Adrenal gland (tissue), 12 donors: ENCODE results near the gene CARD8. TPM values are rescaled to one million over a fixed set of nuclear protein-coding genes. Genes with fewer than 3 reads are reported as not detected.
"Not testable (repeated sequence)": the region's sequence is repeated elsewhere in the genome, so short reads cannot be mapped to it uniquely, and the experiment has no call there.

ENCODE experiments used
- DNase-seq, 7 donors: peaks; one replicate each; pipeline ENCODE4 v3.0.0-alpha.2; 2019 to 2020
- H3K27ac ChIP-seq, 5 donors: fragments of 200-600 bp; sonication (generic) in 4 of 5; 1 replicate in 3 of 5; 2 replicates in 2 of 5; pipeline versions ENCODE4 v1.5.1 to v1.8.0; 2016 to 2020; ENCODE audit warnings: mild to moderate bottlenecking in 1 of 5
- H3K27me3 ChIP-seq: fragments of 200-600 bp; 2 replicates; pipeline ENCODE4 v1.8.0; 2021
- H3K36me3 ChIP-seq, 2 donors: fragments of 200-600 bp; replicated peaks in 1 of 2; 1 replicate in 1 of 2; 2 replicates in 1 of 2; pipeline versions ENCODE4 v1.5.1 to v1.8.0; 2018 to 2022
- H3K4me1 ChIP-seq, 2 donors: fragments of 200-600 bp; replicated peaks in 1 of 2; 1 replicate in 1 of 2; 2 replicates in 1 of 2; pipeline versions ENCODE4 v1.5.1 to v1.8.0; 2018 to 2021
- H3K4me3 ChIP-seq, 4 donors: fragments of 200-600 bp; sonication (generic) in 3 of 4; one replicate each; pipeline ENCODE4 v1.5.1; 2016 to 2018
- H3K9me3 ChIP-seq, 3 donors: fragments of 200-600 bp; sonication (generic) in 1 of 3; replicated peaks in 1 of 3; 1 replicate in 2 of 3; 2 replicates in 1 of 3; pipeline versions ENCODE4 v1.5.1 to v1.8.0; 2016 to 2021
- POLR2A ChIP-seq, 2 donors: fragments of 450-650 bp; IDR thresholded peaks; one replicate each; pipeline ENCODE4 v1.6.1; 2017; ENCODE audit warnings: antibody characterized with exemption in 2 of 2, mild to moderate bottlenecking in 2 of 2, moderate library complexity in 1 of 2
- WGBS, 4 donors: extraction: QIAGEN DNeasy Blood & Tissue Kit in 2 of 4; methylation state at CpG; one replicate each; pipeline versions ENCODE4 v1.1.5 to v1.1.7; 2013 to 2017; 5-methylcytosine and 5-hydroxymethylcytosine counted together
- intact Hi-C, 2 donors: fragments of 100-400 bp; cut with DNase I; formaldehyde crosslinking; loops; one replicate each; pipeline versions ENCODE4 v1.14.1 to v1.15.0; 2022 to 2023
- polyA plus RNA-seq, 3 donors: library from polyadenylated mRNA; stranded (reverse); fragments of 200-250 nt in 2 of 3; fragments of 350-450 nt in 1 of 3; fragmentation: Illumina TruSeq in 1 of 3; extraction: RNeasy Lipid Tissue Mini Kit (QIAGEN cat#74804) in 1 of 3; gene quantifications; one replicate each; pipeline ENCODE4 v1.2.3, GENCODE V29; 2013 to 2014
- total RNA-seq, 9 donors: library from RNA; depleted of rRNA in 4 of 9; stranded (reverse); fragments of >200 nt in 4 of 9; fragments of 120-200 nt in 1 of 9; fragmentation: NEBNext Ultra II Directional in 1 of 9; extraction: Animal tissue kit (Norgen Biotek cat#: 25700) in 1 of 9; gene quantifications; one replicate each; pipeline versions ENCODE4 v1.1.0 to v1.2.4, GENCODE V29; 2013 to 2023
- TF ChIP-seq, protein P1 (sequence below), 6 experiments: fragments of 450-650 bp in 4 of 6; fragments of 200-600 bp in 2 of 6; sonication (generic) in 1 of 6; IDR thresholded peaks; 1 replicate in 5 of 6; 2 replicates in 1 of 6; pipeline versions ENCODE4 v1.5.1 to v1.8.0; 2016 to 2021; ENCODE audit warnings: antibody characterized with exemption in 6 of 6, mild to moderate bottlenecking in 2 of 6, moderate library complexity in 1 of 6
- donor health status: healthy with polysubstance abuse.
- donor health status: Bipolar disorder and iron deficiency.
- donor health status: DM: yes; HTN: yes; CAD: no.
- donor health status: DM: no; HTN: no; CAD: no.
- donor health status: DM: no; HTN: no; CAD: no.
- donor health status: DM: yes; HTN: yes; CAD: no.

Gene CARD8
- total and polyA plus RNA-seq, 12 donors = 14.1 to 48.3 (median 32.7) TPM

DNA sequence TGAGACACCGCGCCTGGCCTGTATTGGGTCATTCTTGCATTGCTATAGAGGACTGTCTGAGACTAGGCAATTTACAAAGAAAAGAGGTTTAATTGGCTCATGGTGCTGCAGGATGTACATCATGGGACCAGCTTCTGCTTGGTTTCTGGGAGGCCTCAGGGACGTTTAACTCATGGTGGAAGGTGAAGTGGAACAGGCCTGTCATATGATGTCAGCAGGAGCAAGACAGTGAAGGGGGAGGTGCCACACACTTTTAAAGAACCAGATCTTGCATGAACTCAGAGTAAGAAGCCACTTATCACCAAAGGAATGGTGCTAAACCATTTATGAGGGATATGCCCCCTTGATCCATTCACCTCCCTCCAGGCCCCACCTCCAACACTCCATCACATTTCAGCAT lies 18.7 kb downstream of the CARD8 start:
- TF ChIP-seq, protein P1, sequence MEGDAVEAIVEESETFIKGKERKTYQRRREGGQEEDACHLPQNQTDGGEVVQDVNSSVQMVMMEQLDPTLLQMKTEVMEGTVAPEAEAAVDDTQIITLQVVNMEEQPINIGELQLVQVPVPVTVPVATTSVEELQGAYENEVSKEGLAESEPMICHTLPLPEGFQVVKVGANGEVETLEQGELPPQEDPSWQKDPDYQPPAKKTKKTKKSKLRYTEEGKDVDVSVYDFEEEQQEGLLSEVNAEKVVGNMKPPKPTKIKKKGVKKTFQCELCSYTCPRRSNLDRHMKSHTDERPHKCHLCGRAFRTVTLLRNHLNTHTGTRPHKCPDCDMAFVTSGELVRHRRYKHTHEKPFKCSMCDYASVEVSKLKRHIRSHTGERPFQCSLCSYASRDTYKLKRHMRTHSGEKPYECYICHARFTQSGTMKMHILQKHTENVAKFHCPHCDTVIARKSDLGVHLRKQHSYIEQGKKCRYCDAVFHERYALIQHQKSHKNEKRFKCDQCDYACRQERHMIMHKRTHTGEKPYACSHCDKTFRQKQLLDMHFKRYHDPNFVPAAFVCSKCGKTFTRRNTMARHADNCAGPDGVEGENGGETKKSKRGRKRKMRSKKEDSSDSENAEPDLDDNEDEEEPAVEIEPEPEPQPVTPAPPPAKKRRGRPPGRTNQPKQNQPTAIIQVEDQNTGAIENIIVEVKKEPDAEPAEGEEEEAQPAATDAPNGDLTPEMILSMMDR (IDR thresholded peaks at IDR 0.05) = no peak
- no peak for TF ChIP-seq POLR2A (IDR thresholded peaks at IDR 0.05)
- Histone ChIP-seq H3K4me1 (no peaks in the 10 kb centered on the region), H3K36me3 (peaks cover 0 to 33% of the 10 kb centered on the region in 2 donors), H3K27ac (no peak overlapping the region), H3K9me3 (no peaks in the 10 kb centered on the region), H3K4me3 (no peak overlapping the region), H3K27me3 (no peaks in the 10 kb centered on the region)
- intact Hi-C loops = no loop called here
- DNase-seq = no peak
- 65 to 85% (median 80%) methylated on average over 3 of the region's 3 CpGs for WGBS, 4 donors

DNA sequence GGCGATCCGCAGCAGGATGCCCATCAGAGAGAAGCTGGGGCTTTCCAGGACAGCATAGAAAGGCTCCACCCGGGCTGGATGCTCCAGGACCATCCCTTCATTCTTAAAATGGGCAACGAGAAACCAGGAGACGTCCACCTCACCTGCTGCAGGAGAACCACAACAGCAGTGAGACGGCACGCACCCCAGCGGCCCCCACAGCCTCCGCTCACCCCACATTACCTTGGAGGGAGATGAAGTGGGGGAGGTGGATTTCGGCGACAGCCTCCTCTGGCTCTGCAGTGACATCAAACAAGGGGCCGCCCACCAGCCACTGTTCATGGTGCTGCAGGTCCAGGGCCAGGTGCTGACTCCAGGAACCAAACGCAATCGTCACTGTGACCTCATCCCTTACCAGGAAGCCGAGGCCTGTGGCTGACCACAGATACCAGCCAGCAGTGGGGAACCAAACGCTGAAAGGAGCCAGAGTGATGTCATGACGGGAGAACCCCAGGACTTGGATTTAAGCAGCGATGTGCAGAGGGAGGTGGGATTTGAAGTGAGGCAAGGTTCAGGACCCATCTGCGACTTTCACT lies 25.1 kb downstream of the CARD8 start:
- 82 to 92% (median 85%) methylated on average over 18 to 19 of the region's 19 CpGs for WGBS, 4 donors
- peaks cover 0 to 64% of the 10 kb centered on the region in 2 donors for H3K36me3 ChIP-seq
- no peak for DNase-seq

DNA sequence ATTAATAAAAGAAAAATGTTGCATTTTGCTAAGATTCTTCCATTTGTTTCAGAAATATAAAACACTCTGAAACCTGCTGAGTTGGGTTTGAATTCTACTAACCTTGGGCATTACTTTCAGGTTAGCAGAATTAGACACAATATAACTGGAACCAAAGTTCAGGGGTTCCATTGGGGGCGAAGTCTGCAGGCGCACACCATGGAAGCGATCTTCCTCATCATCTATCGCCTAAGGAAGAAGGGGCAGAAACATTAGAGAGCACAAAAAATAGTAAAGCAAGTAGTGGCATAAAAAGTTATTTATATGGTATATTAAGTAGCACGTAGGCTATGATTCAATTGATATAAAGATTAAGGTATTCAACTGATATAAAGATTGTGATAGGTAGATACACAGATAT lies 34.1 kb downstream of the CARD8 start:
- no peaks in the 10 kb centered on the region for H3K27me3 ChIP-seq
- peaks cover 0 to 4% of the 10 kb centered on the region in 2 donors for H3K36me3 ChIP-seq
- WGBS, 4 donors = 96 to 99% (median 97%) methylated on average over 5 of the region's 5 CpGs
- H3K4me3 ChIP-seq = no peak overlapping the region
- no peaks in the 10 kb centered on the region for H3K9me3 ChIP-seq
- H3K4me1 ChIP-seq = no peaks in the 10 kb centered on the region
- TF ChIP-seq, protein P1 (IDR thresholded peaks at IDR 0.05) = no peak
- no peak for TF ChIP-seq POLR2A (IDR thresholded peaks at IDR 0.05)
- intact Hi-C loops = no loop called here
- H3K27ac ChIP-seq = no peak overlapping the region
- no peak for DNase-seq

More for the DNA sequence above, 25.1 kb downstream of the CARD8 start:
- Histone ChIP-seq H3K4me1 (no peaks in the 10 kb centered on the region), H3K27me3 (no peaks in the 10 kb centered on the region), H3K27ac (no peak overlapping the region), H3K9me3 (no peaks in the 10 kb centered on the region), H3K4me3 (no peak overlapping the region)
- TF ChIP-seq, protein P1 (IDR thresholded peaks at IDR 0.05) = no peak
- TF ChIP-seq POLR2A (IDR thresholded peaks at IDR 0.05) = no peak
- intact Hi-C loops = no loop called here

DNA sequence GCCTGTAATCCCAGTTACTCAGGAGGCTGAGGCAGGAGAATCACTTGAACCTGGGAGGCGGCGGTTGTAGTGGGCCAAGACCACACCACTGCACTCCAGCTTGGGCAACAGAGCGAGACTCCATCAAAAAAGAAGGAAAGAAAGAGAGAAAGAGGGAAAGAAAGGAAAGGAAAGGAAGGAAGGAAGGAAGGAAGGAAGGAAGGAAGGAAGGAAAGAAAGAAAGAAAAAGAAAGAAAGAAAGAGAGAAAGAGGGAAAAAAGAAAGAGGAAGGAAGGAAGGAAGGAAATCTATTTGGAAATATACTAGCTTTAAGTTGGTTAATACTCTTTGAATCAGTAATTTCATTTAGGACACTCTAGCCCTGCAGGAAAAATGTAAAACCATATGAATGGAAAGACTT lies 34.9 kb downstream of the CARD8 start:
- intact Hi-C loops, H3K4me3 ChIP-seq, DNase-seq, H3K27ac ChIP-seq, H3K9me3 ChIP-seq, H3K27me3 ChIP-seq, H3K4me1 ChIP-seq, H3K36me3 ChIP-seq: not testable (repeated sequence)
- WGBS, 4 donors = 93 to 100% (median 98%) methylated on average over 3 of the region's 3 CpGs

DNA sequence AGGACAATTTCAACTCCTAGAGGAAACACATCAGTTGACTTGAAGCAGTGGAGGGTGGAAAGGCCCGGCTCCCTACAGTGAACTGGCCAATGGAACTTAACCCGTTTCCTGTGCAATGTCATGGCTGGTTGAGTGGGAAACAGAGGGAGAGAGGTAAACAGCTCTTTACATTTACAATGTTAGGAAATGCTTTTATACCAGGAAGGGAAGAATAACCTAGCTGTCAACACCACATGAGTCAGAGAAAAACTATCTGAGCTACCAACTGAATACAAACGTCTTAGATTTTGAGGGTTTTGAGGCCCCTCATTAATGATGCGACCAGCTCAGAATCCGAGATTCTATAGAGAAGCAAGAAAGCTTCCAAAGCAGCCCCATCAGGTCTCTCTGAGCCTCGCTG lies 36.7 kb downstream of the CARD8 start:
- no peak overlapping the region for H3K27ac ChIP-seq
- H3K27me3 ChIP-seq = no peaks in the 10 kb centered on the region
- H3K9me3 ChIP-seq = no peaks in the 10 kb centered on the region
- intact Hi-C loops = no loop called here
- WGBS, 4 donors = 91 to 95% (median 94%) methylated on average over 6 of the region's 6 CpGs
- no peak for DNase-seq
- peaks cover 0 to 2% of the 10 kb centered on the region in 2 donors for H3K36me3 ChIP-seq
- H3K4me1 ChIP-seq = no peaks in the 10 kb centered on the region
- TF ChIP-seq, protein P1 (IDR thresholded peaks at IDR 0.05) = no peak
- no peak for TF ChIP-seq POLR2A (IDR thresholded peaks at IDR 0.05)
- no peak overlapping the region for H3K4me3 ChIP-seq
